Chondrocyte (in vitro differentiated cells): ENCODE measurements around the gene FOXA2. TPM values are rescaled to one million over a fixed set of nuclear protein-coding genes. Genes with fewer than 3 reads are reported as not detected.
"Not testable (repeated sequence)": the region's sequence is repeated elsewhere in the genome, so short reads cannot be mapped to it uniquely, and the experiment has no call there.

Experiments used
- DNase-seq: peaks from one replicate; pipeline ENCODE4 v3.0.0; 2021; ENCODE audit warnings: mixed read lengths, low spot score
- H3K27ac Mint-ChIP-seq: one replicate; pipeline ENCODE4 v1.8.0; 2021; ENCODE audit warnings: mild to moderate bottlenecking, moderate library complexity, mixed read lengths; ENCODE audit not compliant: unreplicated experiment
- H3K27me3 Mint-ChIP-seq: 2 replicates; pipeline ENCODE4 v1.8.0; 2021; ENCODE audit warnings: low read depth, mixed read lengths
- H3K36me3 Mint-ChIP-seq: 2 replicates; pipeline ENCODE4 v1.8.0; 2021; ENCODE audit warnings: low read depth, mixed read lengths
- H3K4me1 Mint-ChIP-seq: 2 replicates; pipeline ENCODE4 v1.8.0; 2021; ENCODE audit warnings: low read depth, mild to moderate bottlenecking, mixed read lengths
- H3K4me3 Mint-ChIP-seq: one replicate; pipeline ENCODE4 v1.8.0; 2021; ENCODE audit warnings: mild to moderate bottlenecking, moderate library complexity, mixed read lengths; ENCODE audit not compliant: unreplicated experiment
- H3K9me3 Mint-ChIP-seq: 2 replicates; pipeline ENCODE4 v1.8.0; 2021; ENCODE audit warnings: low read depth, mixed read lengths
- total RNA-seq: library from RNA; stranded (reverse); gene quantifications from 3 replicates; pipeline ENCODE4 v1.2.1, GENCODE V29; 2021
- TF ChIP-seq, protein P1 (sequence below): fragments of 200-600 bp; sonication (generic); IDR thresholded peaks from 2 replicates; pipeline ENCODE4 v1.5.0; 2021; ENCODE audit warnings: antibody characterized with exemption, mild to moderate bottlenecking, moderate library complexity

The FOXA2 gene
- total RNA-seq, 1 donor from 2014 or later: not detected

DNA sequence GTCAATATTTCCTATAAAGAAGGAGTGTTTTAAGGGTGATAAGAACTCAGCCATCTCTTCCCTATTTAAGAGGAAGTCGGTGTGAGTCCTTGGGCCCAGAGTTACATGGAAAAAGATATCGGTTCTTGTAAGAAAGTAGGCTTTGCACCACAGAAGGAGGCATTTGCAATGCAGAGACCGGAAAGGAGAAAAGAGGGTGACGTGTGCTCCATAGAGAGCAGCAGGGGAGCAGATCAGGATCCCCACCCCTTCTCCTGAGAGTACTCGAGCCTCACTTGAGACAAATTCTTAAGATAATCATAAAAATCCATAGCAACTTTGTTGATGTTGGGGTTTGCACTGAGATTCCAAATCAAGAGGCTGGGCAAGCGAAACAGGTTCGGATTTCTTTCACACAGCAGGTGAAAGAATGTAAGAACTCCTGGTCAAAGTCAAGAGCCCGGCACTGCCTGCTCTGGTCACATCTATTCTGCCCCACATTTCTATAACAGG is 27.8 kb downstream of the FOXA2 start:
- no peaks in the 10 kb centered on the region for H3K36me3 Mint-ChIP-seq
- TF ChIP-seq, protein P1, sequence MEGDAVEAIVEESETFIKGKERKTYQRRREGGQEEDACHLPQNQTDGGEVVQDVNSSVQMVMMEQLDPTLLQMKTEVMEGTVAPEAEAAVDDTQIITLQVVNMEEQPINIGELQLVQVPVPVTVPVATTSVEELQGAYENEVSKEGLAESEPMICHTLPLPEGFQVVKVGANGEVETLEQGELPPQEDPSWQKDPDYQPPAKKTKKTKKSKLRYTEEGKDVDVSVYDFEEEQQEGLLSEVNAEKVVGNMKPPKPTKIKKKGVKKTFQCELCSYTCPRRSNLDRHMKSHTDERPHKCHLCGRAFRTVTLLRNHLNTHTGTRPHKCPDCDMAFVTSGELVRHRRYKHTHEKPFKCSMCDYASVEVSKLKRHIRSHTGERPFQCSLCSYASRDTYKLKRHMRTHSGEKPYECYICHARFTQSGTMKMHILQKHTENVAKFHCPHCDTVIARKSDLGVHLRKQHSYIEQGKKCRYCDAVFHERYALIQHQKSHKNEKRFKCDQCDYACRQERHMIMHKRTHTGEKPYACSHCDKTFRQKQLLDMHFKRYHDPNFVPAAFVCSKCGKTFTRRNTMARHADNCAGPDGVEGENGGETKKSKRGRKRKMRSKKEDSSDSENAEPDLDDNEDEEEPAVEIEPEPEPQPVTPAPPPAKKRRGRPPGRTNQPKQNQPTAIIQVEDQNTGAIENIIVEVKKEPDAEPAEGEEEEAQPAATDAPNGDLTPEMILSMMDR: no peak
- no peaks in the 10 kb centered on the region for H3K4me1 Mint-ChIP-seq
- peaks cover 40% of the 10 kb centered on the region for H3K27me3 Mint-ChIP-seq
- DNase-seq: no peak
- H3K9me3 Mint-ChIP-seq: peaks cover 4% of the 10 kb centered on the region
- no peak overlapping the region for H3K4me3 Mint-ChIP-seq
- H3K27ac Mint-ChIP-seq: no peak overlapping the region

GRCh38 chr20:22555791-22556564 is 28.4 kb downstream of the FOXA2 start:
- peaks cover 37% of the 10 kb centered on the region for H3K27me3 Mint-ChIP-seq
- peaks cover 4% of the 10 kb centered on the region for H3K9me3 Mint-ChIP-seq
- DNase-seq: no peak
- H3K27ac Mint-ChIP-seq: no peak overlapping the region
- no peak overlapping the region for H3K4me3 Mint-ChIP-seq
- no peaks in the 10 kb centered on the region for H3K36me3 Mint-ChIP-seq
- TF ChIP-seq, protein P1: no peak
- no peaks in the 10 kb centered on the region for H3K4me1 Mint-ChIP-seq

GRCh38 chr20:22554391-22554790 is 30.0 kb downstream of the FOXA2 start:
- no peak overlapping the region for H3K4me3 Mint-ChIP-seq
- H3K4me1 Mint-ChIP-seq: no peaks in the 10 kb centered on the region
- H3K27me3 Mint-ChIP-seq: peaks cover 24% of the 10 kb centered on the region
- no peak for DNase-seq
- TF ChIP-seq, protein P1: no peak
- H3K9me3 Mint-ChIP-seq: peaks cover 4% of the 10 kb centered on the region
- H3K27ac Mint-ChIP-seq: no peak overlapping the region
- no peaks in the 10 kb centered on the region for H3K36me3 Mint-ChIP-seq

GRCh38 chr20:22550514-22550913 is 33.9 kb downstream of the FOXA2 start:
- not testable (repeated sequence) for H3K4me1 Mint-ChIP-seq, H3K4me3 Mint-ChIP-seq, H3K27ac Mint-ChIP-seq, DNase-seq, H3K36me3 Mint-ChIP-seq, H3K9me3 Mint-ChIP-seq
- H3K27me3 Mint-ChIP-seq: peaks cover 12% of the 10 kb centered on the region

GRCh38 chr20:22548040-22548439 is 36.3 kb downstream of the FOXA2 start:
- no peak for DNase-seq
- no peaks in the 10 kb centered on the region for H3K9me3 Mint-ChIP-seq
- TF ChIP-seq, protein P1: no peak
- H3K36me3 Mint-ChIP-seq: no peaks in the 10 kb centered on the region
- H3K4me1 Mint-ChIP-seq: no peaks in the 10 kb centered on the region
- peaks cover 8% of the 10 kb centered on the region for H3K27me3 Mint-ChIP-seq
- H3K27ac Mint-ChIP-seq: no peak overlapping the region
- no peak overlapping the region for H3K4me3 Mint-ChIP-seq

DNA sequence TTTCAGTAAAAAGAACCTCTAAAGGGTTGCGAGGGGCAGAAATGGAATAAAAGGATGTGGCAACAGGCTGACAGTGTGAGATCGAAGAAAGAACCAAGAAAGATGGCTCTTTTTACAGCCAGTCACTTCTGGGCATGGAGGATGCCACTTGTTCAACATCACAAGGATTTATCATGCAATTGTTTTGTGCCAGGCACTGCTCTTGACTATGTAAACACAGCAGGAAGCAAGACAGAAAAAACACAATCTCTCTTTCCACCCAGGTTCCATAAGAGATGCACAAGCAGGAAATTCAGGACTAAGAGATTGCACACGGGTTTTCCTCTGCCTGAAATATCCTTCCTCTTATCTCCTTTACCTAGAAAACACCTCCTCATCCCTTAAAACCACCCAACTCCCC is 38.0 kb downstream of the FOXA2 start:
- Mint-ChIP-seq H3K4me3 (no peak overlapping the region), H3K27ac (no peak overlapping the region), H3K4me1 (no peaks in the 10 kb centered on the region), H3K36me3 (no peaks in the 10 kb centered on the region), H3K9me3 (no peaks in the 10 kb centered on the region), H3K27me3 (peaks cover 4% of the 10 kb centered on the region)
- DNase-seq: no peak
- TF ChIP-seq, protein P1: no peak
